K562 (cell line): ENCODE data around the gene EIF2S1. TPM values are rescaled to one million over a fixed set of nuclear protein-coding genes. Genes with fewer than 3 reads are reported as not detected.

ENCODE experiments used
- ATAC-seq: fragments of 200-7000 bp; cut with Tn5 transposase; 3 replicates; pipeline ENCODE4 v1.9.1; 2020; ENCODE audit warnings: moderate library complexity
- BruUV-seq: library from RNA; stranded (reverse); fragments of 400-500 nt; replicated peaks from 2 replicates; lab custom pipeline; 2021; lab: Mats Ljungman, UMichigan
- CTCF ChIA-PET: fragments of 300-600 bp; formaldehyde crosslinking; extraction: SDS; loops from one replicate; lab custom pipeline; 2021; ENCODE audit warnings: low intra/inter-chr PET ratio; lab: Yijun Ruan, JAX
- POLR2A ChIA-PET: fragments of 300-600, 350-650 bp; sonication (Branson Sonifier 250); formaldehyde crosslinking; extraction: SDS; loops from one replicate; lab custom pipeline; 2021; ENCODE audit warnings: antibody characterized with exemption, inconsistent platforms; lab: Yijun Ruan, JAX
- DNase-seq, 4 experiments: peaks; one replicate each; pipeline versions ENCODE4 v3.0.0 to v3.0.0-alpha.2; 2011 to 2018; ENCODE audit warnings: low spot score in 3 of 4, mixed read lengths in 3 of 4; ENCODE audit errors: extremely low read depth in 1 of 4
- FAIRE-seq: peaks from 2 replicates; lab custom pipeline; 2011; peaks lifted over from hg19 to GRCh38; lab: Jason Lieb, UNC
- H2AFZ ChIP-seq: 2 replicates; pipeline ENCODE4 v1.6.0; 2011; ENCODE audit warnings: low read depth, low read length, control low read depth, inconsistent platforms
- H3K27ac ChIP-seq: fragments of 200-600 bp; 3 replicates; pipeline ENCODE4 v1.8.0; 2011; ENCODE audit warnings: low read depth, mild to moderate bottlenecking, control low read depth, inconsistent platforms, low read length, moderate library complexity, mixed read lengths; ENCODE audit errors: extremely low read depth
- H3K27me3 ChIP-seq, 2 experiments: fragments of 300-600 bp in 1 of 2; 2 replicates in 1 of 2; 3 replicates in 1 of 2; pipeline versions ENCODE4 v1.6.0 to v1.8.0; 2011; ENCODE audit warnings: inconsistent platforms in 2 of 2, low read length in 2 of 2, mild to moderate bottlenecking in 1 of 2, mixed read lengths in 1 of 2, moderate library complexity in 1 of 2; ENCODE audit not compliant: control insufficient read depth in 2 of 2, insufficient read depth in 2 of 2
- H3K36me3 ChIP-seq: fragments of 300-600 bp; 3 replicates; pipeline ENCODE4 v1.8.0; 2011; ENCODE audit warnings: mild to moderate bottlenecking, low read length, inconsistent platforms; ENCODE audit not compliant: control insufficient read depth, insufficient read depth
- H3K4me1 ChIP-seq, 2 experiments: fragments of 200-600 bp in 1 of 2; replicated peaks in 1 of 2; 2 replicates in 1 of 2; 3 replicates in 1 of 2; pipeline versions ENCODE4 v1.5.1 to v1.8.0; 2011; ENCODE audit warnings: inconsistent platforms in 2 of 2, low read length in 2 of 2, mild to moderate bottlenecking in 1 of 2, mixed read lengths in 1 of 2, moderate library complexity in 1 of 2; ENCODE audit not compliant: control insufficient read depth in 2 of 2, insufficient read depth in 2 of 2
- H3K4me2 ChIP-seq: 2 replicates; pipeline ENCODE4 v1.6.1; 2011; ENCODE audit warnings: low read length, control low read depth, inconsistent platforms, mixed read lengths; ENCODE audit not compliant: insufficient read depth
- H3K4me3 ChIP-seq: fragments of 200-600 bp; sonication (generic), shearing (Covaris generic); 2 replicates; pipeline ENCODE4 v1.5.1; 2016; ENCODE audit warnings: control low read depth, inconsistent platforms
- H3K79me2 ChIP-seq: fragments of 200-600 bp; 3 replicates; pipeline ENCODE4 v1.8.0; 2011; ENCODE audit warnings: low read length, inconsistent platforms; ENCODE audit not compliant: control insufficient read depth, insufficient read depth
- H3K9ac ChIP-seq, 2 experiments: 2 replicates each; pipeline versions ENCODE4 v1.6.0 to v1.6.1; 2011; ENCODE audit warnings: low read depth in 2 of 2, low read length in 2 of 2, control low read depth in 1 of 2, inconsistent platforms in 1 of 2, mild to moderate bottlenecking in 1 of 2, mixed read lengths in 1 of 2; ENCODE audit not compliant: insufficient read depth in 1 of 2
- H3K9me1 ChIP-seq: one replicate; pipeline ENCODE4 v1.6.0; 2011; ENCODE audit warnings: inconsistent platforms, mild to moderate bottlenecking, low read length, moderate library complexity; ENCODE audit not compliant: control insufficient read depth, insufficient read depth
- H3K9me3 ChIP-seq: replicated peaks from 2 replicates; pipeline ENCODE4 v1.5.1; 2011; ENCODE audit warnings: low read depth, low read length, inconsistent platforms; ENCODE audit not compliant: control insufficient read depth, insufficient read depth
- H4K20me1 ChIP-seq: replicated peaks from 2 replicates; pipeline ENCODE4 v1.6.1; 2011; ENCODE audit warnings: low read length, inconsistent platforms, mixed read lengths; ENCODE audit not compliant: control insufficient read depth, insufficient read depth
- BHLHE40 ChIP-seq: IDR thresholded peaks from 2 replicates; pipeline ENCODE4 v1.6.1; 2011; ENCODE audit warnings: low read length, improper control_type of control experiment
- CHD7 ChIP-seq: fragments of 200-600 bp; sonication (generic); IDR thresholded peaks from one replicate; pipeline ENCODE4 v1.6.1; 2012; ENCODE audit warnings: mild to moderate bottlenecking, low read depth, low read length, inconsistent platforms
- HOXB6 ChIP-seq: fragments of 250-450 bp; sonication (Bioruptor Pico); IDR thresholded peaks from 2 replicates; pipeline ENCODE4 v1.5.1; 2022; ENCODE audit warnings: mild to moderate bottlenecking, borderline replicate concordance
- ID3 ChIP-seq, 2 experiments: fragments of 250-450 bp in 1 of 2; fragments of 450-650 bp in 1 of 2; sonication (Bioruptor Pico) in 1 of 2; IDR thresholded peaks; 2 replicates each; pipeline versions ENCODE4 v1.6.1 to v1.8.0; 2016 to 2021; ENCODE audit warnings: mild to moderate bottlenecking in 2 of 2, moderate library complexity in 2 of 2, missing compliant biosample characterization in 1 of 2, missing genetic modification characterization in 1 of 2
- KAT8 ChIP-seq: fragments of 450-650 bp; IDR thresholded peaks from 2 replicates; pipeline ENCODE4 v1.6.1; 2016; ENCODE audit warnings: low read depth, mild to moderate bottlenecking
- OTX1 ChIP-seq: fragments of 450-650 bp; formaldehyde crosslinking; IDR thresholded peaks from 2 replicates; pipeline ENCODE4 v1.4.0; 2022; ENCODE audit warnings: mild to moderate bottlenecking
- SNRNP70 ChIP-seq: fragments of 200-400 bp; formaldehyde crosslinking; optimal IDR thresholded peaks from 2 replicates; pipeline ENCODE3; 2017; ENCODE audit warnings: low read depth, low read length
- SOX6 ChIP-seq: fragments of 450-650 bp; IDR thresholded peaks from 2 replicates; pipeline ENCODE4 v1.6.1; 2014; ENCODE audit warnings: mild to moderate bottlenecking
- SRSF7 ChIP-seq: fragments of 200-400 bp; formaldehyde crosslinking; optimal IDR thresholded peaks from 2 replicates; pipeline ENCODE3; 2017; ENCODE audit warnings: mild to moderate bottlenecking, low read depth, low read length
- ZKSCAN8 ChIP-seq: fragments of 200-800 bp; sonication (Bioruptor generic); IDR thresholded peaks from 2 replicates; pipeline ENCODE4 v1.6.1; 2016; ENCODE audit warnings: missing genetic modification characterization, missing compliant biosample characterization
- ZNF3 ChIP-seq: fragments of 250-450 bp; sonication (Bioruptor Pico); IDR thresholded peaks from 2 replicates; pipeline ENCODE4 v1.5.0; 2021; ENCODE audit warnings: mild to moderate bottlenecking, moderate library complexity
- WGBS: fragments of 100-300 bp; shearing (Covaris generic); methylation state at CpG from one replicate; pipeline ENCODE4 v1.1.6; 2016; ENCODE audit warnings: low coverage, mixed read lengths; ENCODE audit not compliant: insufficient coverage; ENCODE audit errors: missing lambda C conversion rate; 5-methylcytosine and 5-hydroxymethylcytosine counted together
- in situ Hi-C: fragments of 300-500 bp; cut with MboI; formaldehyde crosslinking; loops from 4 replicates; pipeline ENCODE4 v1.15.0; 2018; ENCODE audit warnings: inconsistent platforms, mixed read lengths
- intact Hi-C: fragments of 100-400 bp; cut with micrococcal nuclease; formaldehyde crosslinking; loops from 2 replicates; pipeline ENCODE4 v1.14.2; 2022
- polyA plus RNA-seq, 8 experiments: library from polyadenylated mRNA; depleted of rRNA in 4 of 8; stranded (reverse) in 5 of 8; unstranded in 3 of 8; fragments of >200 nt; fragmentation: Nextera tagmentation in 2 of 8; fragmentation: Illumina TruSeq in 1 of 8; extraction: Ambion mirVana in 2 of 8; extraction: Trizol in 1 of 8; gene quantifications; 2 replicates each; pipeline versions ENCODE4 v1.2.1 to v1.2.3, GENCODE V29; 2011 to 2014; ENCODE audit warnings: inconsistent platforms in 1 of 8, missing spikeins in 1 of 8
- total RNA-seq, 7 experiments: library from RNA; depleted of rRNA in 6 of 7; stranded (reverse); fragments of >200 nt in 6 of 7; fragmentation: Illumina TruSeq in 2 of 7; extraction: Trizol in 2 of 7; gene quantifications; 2 replicates each; pipeline versions ENCODE4 v1.2.1 to v1.2.3, GENCODE V29; 2011 to 2021; ENCODE audit warnings: low replicate concordance in 1 of 7

Gene EIF2S1
- total and polyA plus RNA-seq, 9 of the 15 experiments (the other 6 are each of a cell fraction or from before 2014, with no cell fraction given): 216 to 1,018 (median 332) TPM

- Histone ChIP-seq H3K9me1 (no peaks in the 10 kb centered on the region), H3K36me3 (no peaks in the 10 kb centered on the region), H3K27ac (no peak overlapping the region), H3K27me3 (no peaks in the 10 kb centered on the region), H3K4me2 (no peak overlapping the region), H3K4me3 (no peak overlapping the region), H2AFZ (no peak overlapping the region), H3K79me2 (no peaks in the 10 kb centered on the region), H4K20me1 (no peaks in the 10 kb centered on the region), H3K9ac (peak overlapping the region in 1 of 2 experiments; percentile 45; a peak in 1 of 4 replicates), H3K4me1 (peaks cover 21% of the 10 kb centered on the region in 2 experiments; a peak in 4 of 5 replicates), H3K9me3 (no peaks in the 10 kb centered on the region)
- intact Hi-C loops (no loop called here), in situ Hi-C loops (no loop called here)
- 67% methylated on average over 5 of the region's 9 CpGs for WGBS
- no TSS peak for BruUV-seq
- CTCF ChIA-PET: no interaction called here
- FAIRE-seq (no peak), ATAC-seq (no peak), DNase-seq (no peak)
- POLR2A ChIA-PET: no interaction called here
- no peak for TF ChIP-seq ZNF3 (CRISPR knock-in tag)
- no peak for TF ChIP-seq CHD7
- TF ChIP-seq SOX6: no peak
- no peak for TF ChIP-seq SNRNP70
- no peak for TF ChIP-seq OTX1 (CRISPR knock-in tag)
- TF ChIP-seq BHLHE40: no peak
- no peak for TF ChIP-seq ID3 (CRISPR knock-in tag; IDR thresholded peaks at IDR 0.05)
- TF ChIP-seq ID3 (tag; IDR thresholded peaks at IDR 0.05): no peak
- TF ChIP-seq KAT8: no peak
- TF ChIP-seq SRSF7: no peak
- TF ChIP-seq ZKSCAN8 (CRISPR knock-in tag): no peak
- TF ChIP-seq HOXB6: no peak
Measured at GRCh38 chr14:67392800-67393199, 32.7 kb downstream of the EIF2S1 start.
